ENCODE measurements around the gene MPHOSPH9. TPM values are rescaled to one million over a fixed set of nuclear protein-coding genes. Genes with fewer than 3 reads are reported as not detected.
"Not testable (repeated sequence)": the region's sequence is repeated elsewhere in the genome, so short reads cannot be mapped to it uniquely, and the experiment has no call there.

The MPHOSPH9 gene
- total and polyA plus RNA-seq, 4 donors: 20.5 to 79.2 (median 43.9) TPM

GRCh38 chr12:123248129-123248528 is 15.2 kb upstream of the MPHOSPH9 start:
- not testable (repeated sequence) for H3K9me3 ChIP-seq (ENCODE audit: control insufficient read depth, insufficient read depth, low read length); DNase-seq (ENCODE audit: low read depth in 4 of 6, low spot score in 6 of 6); H3K4me3 ChIP-seq (ENCODE audit: low read depth, low read length); H3K27me3 ChIP-seq (ENCODE audit: control insufficient read depth, insufficient read depth, low read length); H3K27ac ChIP-seq (ENCODE audit: low read depth, low read length)
- Histone ChIP-seq H3K36me3 (ENCODE audit: control insufficient read depth, insufficient read depth, low read length) (peaks cover 26% of the 10 kb centered on the region), H3K4me1 (ENCODE audit: control insufficient read depth, insufficient read depth, low read length) (peaks cover 24% of the 10 kb centered on the region)
- WGBS (ENCODE audit: insufficient coverage): 100% methylated on average over 2 of the region's 2 CpGs

- 100% methylated on average over 1 of the region's 3 CpGs for WGBS (ENCODE audit: insufficient coverage)
- Histone ChIP-seq H3K36me3 (ENCODE audit: control insufficient read depth, insufficient read depth, low read length) (peaks cover 18% of the 10 kb centered on the region), H3K27ac (ENCODE audit: low read depth, low read length) (no peak overlapping the region), H3K4me1 (ENCODE audit: control insufficient read depth, insufficient read depth, low read length) (peaks cover 2% of the 10 kb centered on the region), H3K27me3 (ENCODE audit: control insufficient read depth, insufficient read depth, low read length) (no peaks in the 10 kb centered on the region), H3K4me3 (ENCODE audit: low read depth, low read length) (no peak overlapping the region), H3K9me3 (ENCODE audit: control insufficient read depth, insufficient read depth, low read length) (no peaks in the 10 kb centered on the region)
- DNase-seq (ENCODE audit: low read depth in 4 of 6, low spot score in 6 of 6): no peak
Measured at GRCh38 chr12:123245678-123246077, 12.7 kb upstream of the MPHOSPH9 start.

DNA sequence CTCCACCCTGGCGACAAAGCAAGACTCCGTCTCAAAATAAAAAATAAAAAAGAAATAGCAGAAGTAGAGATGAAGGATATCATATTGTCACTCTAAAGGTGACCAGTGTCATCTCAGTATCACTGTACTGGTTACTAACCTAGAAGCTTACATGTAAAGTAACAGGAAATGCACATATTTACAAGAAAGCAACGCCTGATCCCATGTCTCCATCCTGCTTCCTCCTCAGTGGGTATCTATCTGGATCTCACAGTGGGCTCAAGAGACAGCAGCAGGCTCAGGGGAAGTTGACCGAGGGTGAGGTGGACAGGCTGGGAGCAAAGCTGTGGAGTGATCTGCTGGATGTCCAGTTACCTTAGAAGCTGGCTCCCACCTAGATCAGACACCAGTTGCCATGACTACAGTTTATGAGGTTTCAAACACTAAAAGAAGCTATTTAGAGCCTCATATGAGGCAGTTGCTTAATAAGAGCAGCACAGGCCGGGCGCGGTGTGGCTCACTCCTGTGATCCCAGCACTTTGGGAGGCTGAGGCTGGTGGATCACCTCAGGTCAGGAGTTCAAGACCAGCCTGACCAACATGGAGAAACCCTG is 10.8 kb upstream of the MPHOSPH9 start:
- Histone ChIP-seq H3K27me3 (ENCODE audit: control insufficient read depth, insufficient read depth, low read length) (no peaks in the 10 kb centered on the region), H3K36me3 (ENCODE audit: control insufficient read depth, insufficient read depth, low read length) (peaks cover 16% of the 10 kb centered on the region), H3K27ac (ENCODE audit: low read depth, low read length) (no peak overlapping the region), H3K9me3 (ENCODE audit: control insufficient read depth, insufficient read depth, low read length) (no peaks in the 10 kb centered on the region), H3K4me1 (ENCODE audit: control insufficient read depth, insufficient read depth, low read length) (no peaks in the 10 kb centered on the region), H3K4me3 (ENCODE audit: low read depth, low read length) (no peak overlapping the region)
- DNase-seq (ENCODE audit: low read depth in 4 of 6, low spot score in 6 of 6): no peak
- 69% methylated on average over 3 of the region's 7 CpGs for WGBS (ENCODE audit: insufficient coverage)

GRCh38 chr12:123242116-123242904 is 9.4 kb upstream of the MPHOSPH9 start:
- no peaks in the 10 kb centered on the region for H3K9me3 ChIP-seq (ENCODE audit: control insufficient read depth, insufficient read depth, low read length)
- peak in 2 of 6 donors; percentile 68 to 85 for DNase-seq (ENCODE audit: low read depth in 4 of 6, low spot score in 6 of 6)
- H3K4me3 ChIP-seq (ENCODE audit: low read depth, low read length): no peak overlapping the region
- H3K27me3 ChIP-seq (ENCODE audit: control insufficient read depth, insufficient read depth, low read length): no peaks in the 10 kb centered on the region
- H3K36me3 ChIP-seq (ENCODE audit: control insufficient read depth, insufficient read depth, low read length): peaks cover 16% of the 10 kb centered on the region
- no peaks in the 10 kb centered on the region for H3K4me1 ChIP-seq (ENCODE audit: control insufficient read depth, insufficient read depth, low read length)
- 52% methylated on average over 7 of the region's 11 CpGs for WGBS (ENCODE audit: insufficient coverage)
- peak overlapping the region; percentile 18 for H3K27ac ChIP-seq (ENCODE audit: low read depth, low read length)

DNA sequence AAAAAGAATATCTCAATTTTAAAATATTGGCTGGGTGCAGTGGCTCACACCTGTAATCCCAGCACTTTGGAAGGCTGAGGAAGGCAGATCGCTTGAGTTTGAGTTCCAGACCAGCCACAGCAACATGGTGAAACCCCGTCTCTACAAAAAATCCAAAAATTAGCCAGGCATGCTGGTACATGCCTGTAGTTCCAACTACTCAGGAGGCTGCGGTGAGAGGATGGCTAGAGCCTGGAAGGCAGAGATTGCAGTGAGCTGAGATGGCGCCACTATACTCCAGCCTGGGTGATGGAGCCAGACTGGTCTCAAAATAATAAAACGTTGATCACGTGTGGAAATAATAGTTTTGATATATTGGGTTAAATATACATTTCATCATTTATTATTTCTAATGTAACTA is 6.0 kb upstream of the MPHOSPH9 start:
- H3K27ac ChIP-seq (ENCODE audit: low read depth, low read length): no peak overlapping the region
- no peaks in the 10 kb centered on the region for H3K9me3 ChIP-seq (ENCODE audit: control insufficient read depth, insufficient read depth, low read length)
- no peak for DNase-seq (ENCODE audit: low read depth in 4 of 6, low spot score in 6 of 6)
- WGBS (ENCODE audit: insufficient coverage): 97% methylated on average over 3 of the region's 6 CpGs
- no peak overlapping the region for H3K4me3 ChIP-seq (ENCODE audit: low read depth, low read length)
- H3K4me1 ChIP-seq (ENCODE audit: control insufficient read depth, insufficient read depth, low read length): peaks cover 16% of the 10 kb centered on the region
- no peaks in the 10 kb centered on the region for H3K27me3 ChIP-seq (ENCODE audit: control insufficient read depth, insufficient read depth, low read length)
- peaks cover 22% of the 10 kb centered on the region for H3K36me3 ChIP-seq (ENCODE audit: control insufficient read depth, insufficient read depth, low read length)

GRCh38 chr12:123238330-123238682 is 5.4 kb upstream of the MPHOSPH9 start:
- H3K36me3 ChIP-seq (ENCODE audit: control insufficient read depth, insufficient read depth, low read length): peaks cover 19% of the 10 kb centered on the region
- no peak overlapping the region for H3K27ac ChIP-seq (ENCODE audit: low read depth, low read length)
- no peaks in the 10 kb centered on the region for H3K27me3 ChIP-seq (ENCODE audit: control insufficient read depth, insufficient read depth, low read length)
- no peak for DNase-seq (ENCODE audit: low read depth in 4 of 6, low spot score in 6 of 6)
- no CpG with 5 or more reads among the region's 2 CpGs for WGBS (ENCODE audit: insufficient coverage)
- no peaks in the 10 kb centered on the region for H3K9me3 ChIP-seq (ENCODE audit: control insufficient read depth, insufficient read depth, low read length)
- H3K4me1 ChIP-seq (ENCODE audit: control insufficient read depth, insufficient read depth, low read length): peaks cover 21% of the 10 kb centered on the region
- H3K4me3 ChIP-seq (ENCODE audit: low read depth, low read length): no peak overlapping the region

DNA sequence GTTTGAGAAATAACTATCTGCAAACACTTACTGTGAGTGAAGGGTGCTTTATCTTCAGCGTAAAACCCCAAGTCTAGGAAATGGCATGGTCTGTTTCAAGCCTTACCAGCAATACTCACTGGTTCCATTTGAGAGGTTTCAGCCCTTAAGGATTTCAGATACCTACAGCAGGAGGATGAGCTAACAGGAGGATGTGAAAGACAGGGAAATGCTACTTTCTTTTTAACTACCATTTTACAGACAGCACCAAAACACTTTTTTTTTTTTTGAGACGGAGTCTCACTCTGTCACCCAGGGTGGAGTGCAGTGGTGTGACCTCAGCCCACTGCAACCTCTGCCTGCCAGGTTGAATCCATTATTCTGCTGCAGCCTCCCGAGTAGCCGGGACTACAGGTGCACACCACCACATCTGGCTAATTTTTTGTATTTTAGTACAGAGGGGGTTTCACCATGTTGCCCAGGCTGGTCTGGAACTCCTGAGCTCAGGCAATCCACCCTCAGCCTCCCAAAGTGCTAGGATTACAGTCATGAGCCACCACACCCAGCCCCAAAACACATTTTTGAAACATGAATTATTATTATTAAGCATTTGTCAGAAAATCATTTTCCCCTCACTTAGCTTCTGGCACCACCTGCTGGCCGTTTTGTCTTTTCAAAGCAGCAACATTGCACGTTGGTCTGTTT is 4.8 kb upstream of the MPHOSPH9 start:
- peak in 2 of 6 donors; percentile 74 to 82 for DNase-seq (ENCODE audit: low read depth in 4 of 6, low spot score in 6 of 6)
- Histone ChIP-seq H3K4me3 (ENCODE audit: low read depth, low read length) (no peak overlapping the region), H3K9me3 (ENCODE audit: control insufficient read depth, insufficient read depth, low read length) (no peaks in the 10 kb centered on the region), H3K4me1 (ENCODE audit: control insufficient read depth, insufficient read depth, low read length) (peaks cover 21% of the 10 kb centered on the region), H3K36me3 (ENCODE audit: control insufficient read depth, insufficient read depth, low read length) (peaks cover 19% of the 10 kb centered on the region), H3K27ac (ENCODE audit: low read depth, low read length) (no peak overlapping the region), H3K27me3 (ENCODE audit: control insufficient read depth, insufficient read depth, low read length) (no peaks in the 10 kb centered on the region)
- 0% methylated on average over 2 of the region's 6 CpGs for WGBS (ENCODE audit: insufficient coverage)

GRCh38 chr12:123233505-123234308 is 766 bp upstream of the MPHOSPH9 start:
- peak overlapping the region; percentile 100 for H3K4me3 ChIP-seq (ENCODE audit: low read depth, low read length)
- H3K36me3 ChIP-seq (ENCODE audit: control insufficient read depth, insufficient read depth, low read length): peaks cover 14% of the 10 kb centered on the region
- H3K4me1 ChIP-seq (ENCODE audit: control insufficient read depth, insufficient read depth, low read length): peaks cover 23% of the 10 kb centered on the region
- WGBS (ENCODE audit: insufficient coverage): 12% methylated on average over 41 of the region's 42 CpGs
- H3K9me3 ChIP-seq (ENCODE audit: control insufficient read depth, insufficient read depth, low read length): no peaks in the 10 kb centered on the region
- no peaks in the 10 kb centered on the region for H3K27me3 ChIP-seq (ENCODE audit: control insufficient read depth, insufficient read depth, low read length)
- no peak for DNase-seq (ENCODE audit: low read depth in 4 of 6, low spot score in 6 of 6)
- peak overlapping the region; percentile 98 for H3K27ac ChIP-seq (ENCODE audit: low read depth, low read length)

GRCh38 chr12:123232472-123232806 is 502 bp downstream of the MPHOSPH9 start:
- Histone ChIP-seq H3K36me3 (ENCODE audit: control insufficient read depth, insufficient read depth, low read length) (peaks cover 14% of the 10 kb centered on the region), H3K27ac (ENCODE audit: low read depth, low read length) (peak overlapping the region; percentile 98), H3K9me3 (ENCODE audit: control insufficient read depth, insufficient read depth, low read length) (no peaks in the 10 kb centered on the region), H3K4me1 (ENCODE audit: control insufficient read depth, insufficient read depth, low read length) (peaks cover 23% of the 10 kb centered on the region), H3K4me3 (ENCODE audit: low read depth, low read length) (peak overlapping the region; percentile 100), H3K27me3 (ENCODE audit: control insufficient read depth, insufficient read depth, low read length) (no peaks in the 10 kb centered on the region)
- 0% methylated on average over 14 of the region's 15 CpGs for WGBS (ENCODE audit: insufficient coverage)
- no peak for DNase-seq (ENCODE audit: low read depth in 4 of 6, low spot score in 6 of 6)

Measured in spinal cord (tissue), 10 donors.